Measurements from ENCODE around the gene SERINC4.

SERINC4 gene

GRCh38 chr15:43791993-43792760 is 7.8 kb downstream of the SERINC4 start, which contains the start of gene SERF2:
Gene SERF2, plus strand, starts transcription at chr15:43792320. Its CDS starts 57 bp downstream, at chr15:43792377.
- H3K27me3 ChIP-seq (ENCODE audit: control insufficient read depth in 1 of 2, insufficient read depth in 1 of 2, low read length in 2 of 2), result no peaks in the 10 kb centered on the region
- H3K23ac ChIP-seq (ENCODE audit: low read length in 2 of 2), result peak within 1 kb of the TSS; percentile 54 to 81
- no peaks in the 10 kb centered on the region for H3K9me3 ChIP-seq (ENCODE audit: control insufficient read depth, low read length)
- H2BK15ac ChIP-seq (ENCODE audit: low read depth, poor library complexity, severe bottlenecking), result peak within 1 kb of the TSS; percentile 61
- H3K36me3 ChIP-seq (ENCODE audit: control insufficient read depth in 1 of 2, insufficient read depth in 2 of 2, low read depth in 1 of 2, low read length in 2 of 2), result peaks cover 29 to 42% of the 10 kb centered on the region in 2 experiments
- peak within 1 kb of the TSS; percentile 90 for H4K8ac ChIP-seq (ENCODE audit: low read length)
- WGBS, result under 1% methylated on average over 66 of the region's 66 CpGs
- H3K4me1 ChIP-seq (ENCODE audit: control insufficient read depth, insufficient read depth, low read depth, low read length), result peaks cover 20% of the 10 kb centered on the region
- H3K14ac ChIP-seq (ENCODE audit: low read length in 2 of 2), result peak within 1 kb of the TSS; percentile 44 to 98
- peak within 1 kb of the TSS; percentile 75 for H2BK5ac ChIP-seq (ENCODE audit: low read depth, low read length, poor library complexity, severe bottlenecking)
- no peak within 1 kb of the TSS for H2AFZ ChIP-seq (ENCODE audit: low read depth, low read length)
- peaks cover 8% of the 10 kb centered on the region for H3K79me1 ChIP-seq (replicated peaks; ENCODE audit: low read length, poor library complexity, severe bottlenecking)
- H2AK5ac ChIP-seq (ENCODE audit: low read length, severe bottlenecking), result peak within 1 kb of the TSS; percentile 69
- H3K4ac ChIP-seq (ENCODE audit: low read depth in 1 of 2, low read length in 2 of 2), result peak within 1 kb of the TSS; percentile 96 to 98
- peak within 1 kb of the TSS; percentile 97 for H2BK120ac ChIP-seq (ENCODE audit: low read depth, low read length)
- peak within 1 kb of the TSS; percentile 84 to 96 for H3K4me3 ChIP-seq (ENCODE audit: insufficient read depth in 1 of 2, low read depth in 1 of 2, low read length in 2 of 2)
- peak; percentile 99 for DNase-seq
- H3K27ac ChIP-seq (ENCODE audit: low read length, poor library complexity, severe bottlenecking), result peak within 1 kb of the TSS; percentile 92
- H3K18ac ChIP-seq (ENCODE audit: low read depth in 1 of 2, low read length in 2 of 2), result peak within 1 kb of the TSS; percentile 99
- H3K4me2 ChIP-seq (ENCODE audit: low read length, poor library complexity, severe bottlenecking), result peak within 1 kb of the TSS; percentile 72
- peak within 1 kb of the TSS; percentile 95 for H4K91ac ChIP-seq (ENCODE audit: low read length)
- H3K9ac ChIP-seq (ENCODE audit: low read length), result peak within 1 kb of the TSS; percentile 100
- H2BK12ac ChIP-seq (ENCODE audit: low read length in 2 of 2), result peak within 1 kb of the TSS in 1 of 2 experiments; percentile 60

GRCh38 chr15:43789409-43789808 is 10.6 kb downstream of the SERINC4 start:
- Histone ChIP-seq H3K36me3 (ENCODE audit: control insufficient read depth in 1 of 2, insufficient read depth in 2 of 2, low read depth in 1 of 2, low read length in 2 of 2) (peaks cover 10 to 14% of the 10 kb centered on the region in 2 experiments), H2BK5ac (ENCODE audit: low read depth, low read length, poor library complexity, severe bottlenecking) (no peak overlapping the region), H3K4ac (ENCODE audit: low read depth in 1 of 2, low read length in 2 of 2) (no peak overlapping the region), H3K9ac (ENCODE audit: low read length) (no peak overlapping the region), H4K8ac (ENCODE audit: low read length) (no peak overlapping the region), H3K23ac (ENCODE audit: low read length in 2 of 2) (no peak overlapping the region), H3K4me1 (ENCODE audit: control insufficient read depth, insufficient read depth, low read depth, low read length) (peaks cover 7% of the 10 kb centered on the region), H2AFZ (ENCODE audit: low read depth, low read length) (no peak overlapping the region), H2BK15ac (ENCODE audit: low read depth, poor library complexity, severe bottlenecking) (no peak overlapping the region), H2AK5ac (ENCODE audit: low read length, severe bottlenecking) (no peak overlapping the region), H3K79me1 (replicated peaks; ENCODE audit: low read length, poor library complexity, severe bottlenecking) (no peaks in the 10 kb centered on the region), H3K27me3 (ENCODE audit: control insufficient read depth in 1 of 2, insufficient read depth in 1 of 2, low read length in 2 of 2) (no peaks in the 10 kb centered on the region), H3K18ac (ENCODE audit: low read depth in 1 of 2, low read length in 2 of 2) (no peak overlapping the region), H3K4me3 (ENCODE audit: insufficient read depth in 1 of 2, low read depth in 1 of 2, low read length in 2 of 2) (no peak overlapping the region), H3K27ac (ENCODE audit: low read length, poor library complexity, severe bottlenecking) (no peak overlapping the region), H2BK120ac (ENCODE audit: low read depth, low read length) (no peak overlapping the region), H2BK12ac (ENCODE audit: low read length in 2 of 2) (no peak overlapping the region), H4K91ac (ENCODE audit: low read length) (no peak overlapping the region), H3K4me2 (ENCODE audit: low read length, poor library complexity, severe bottlenecking) (no peak overlapping the region), H3K14ac (ENCODE audit: low read length in 2 of 2) (no peak overlapping the region), H3K9me3 (ENCODE audit: control insufficient read depth, low read length) (no peaks in the 10 kb centered on the region)
- DNase-seq, result no peak
- WGBS, result 95% methylated on average over 2 of the region's 3 CpGs

GRCh38 chr15:43779016-43779415 is 21.0 kb downstream of the SERINC4 start:
- H3K9ac ChIP-seq (ENCODE audit: low read length), result no peak overlapping the region
- H3K4me1 ChIP-seq (ENCODE audit: control insufficient read depth, insufficient read depth, low read depth, low read length), result peaks cover 14% of the 10 kb centered on the region
- no peak overlapping the region for H3K4me3 ChIP-seq (ENCODE audit: insufficient read depth in 1 of 2, low read depth in 1 of 2, low read length in 2 of 2)
- H3K14ac ChIP-seq (ENCODE audit: low read length in 2 of 2), result no peak overlapping the region
- H3K27me3 ChIP-seq (ENCODE audit: control insufficient read depth in 1 of 2, insufficient read depth in 1 of 2, low read length in 2 of 2), result no peaks in the 10 kb centered on the region
- peaks cover 2 to 6% of the 10 kb centered on the region in 2 experiments for H3K36me3 ChIP-seq (ENCODE audit: control insufficient read depth in 1 of 2, insufficient read depth in 2 of 2, low read depth in 1 of 2, low read length in 2 of 2)
- H2BK120ac ChIP-seq (ENCODE audit: low read depth, low read length), result no peak overlapping the region
- no peak overlapping the region for H3K4ac ChIP-seq (ENCODE audit: low read depth in 1 of 2, low read length in 2 of 2)
- no peak overlapping the region for H3K4me2 ChIP-seq (ENCODE audit: low read length, poor library complexity, severe bottlenecking)
- H2AFZ ChIP-seq (ENCODE audit: low read depth, low read length), result no peak overlapping the region
- 94% methylated on average over 1 of the region's 1 CpG for WGBS
- no peak overlapping the region for H2BK15ac ChIP-seq (ENCODE audit: low read depth, poor library complexity, severe bottlenecking)
- no peak overlapping the region for H4K91ac ChIP-seq (ENCODE audit: low read length)
- no peak overlapping the region for H4K8ac ChIP-seq (ENCODE audit: low read length)
- H3K18ac ChIP-seq (ENCODE audit: low read depth in 1 of 2, low read length in 2 of 2), result no peak overlapping the region
- no peak for DNase-seq
- H2BK5ac ChIP-seq (ENCODE audit: low read depth, low read length, poor library complexity, severe bottlenecking), result no peak overlapping the region
- no peak overlapping the region for H3K23ac ChIP-seq (ENCODE audit: low read length in 2 of 2)
- H3K27ac ChIP-seq (ENCODE audit: low read length, poor library complexity, severe bottlenecking), result no peak overlapping the region
- H3K79me1 ChIP-seq (replicated peaks; ENCODE audit: low read length, poor library complexity, severe bottlenecking), result no peaks in the 10 kb centered on the region
- no peak overlapping the region for H2BK12ac ChIP-seq (ENCODE audit: low read length in 2 of 2)
- no peak overlapping the region for H2AK5ac ChIP-seq (ENCODE audit: low read length, severe bottlenecking)
- H3K9me3 ChIP-seq (ENCODE audit: control insufficient read depth, low read length), result no peaks in the 10 kb centered on the region

- Histone ChIP-seq H3K79me1 (replicated peaks; ENCODE audit: low read length, poor library complexity, severe bottlenecking) (no peaks in the 10 kb centered on the region), H2BK120ac (ENCODE audit: low read depth, low read length) (no peak overlapping the region), H3K36me3 (ENCODE audit: control insufficient read depth in 1 of 2, insufficient read depth in 2 of 2, low read depth in 1 of 2, low read length in 2 of 2) (peaks cover 11 to 21% of the 10 kb centered on the region in 2 experiments), H2AFZ (ENCODE audit: low read depth, low read length) (peak overlapping the region; percentile 30), H3K23ac (ENCODE audit: low read length in 2 of 2) (no peak overlapping the region), H2BK5ac (ENCODE audit: low read depth, low read length, poor library complexity, severe bottlenecking) (no peak overlapping the region), H4K91ac (ENCODE audit: low read length) (no peak overlapping the region), H3K9me3 (ENCODE audit: control insufficient read depth, low read length) (no peaks in the 10 kb centered on the region), H2BK12ac (ENCODE audit: low read length in 2 of 2) (peak overlapping the region; percentile 30 to 86), H3K27me3 (ENCODE audit: control insufficient read depth in 1 of 2, insufficient read depth in 1 of 2, low read length in 2 of 2) (no peaks in the 10 kb centered on the region), H3K4me1 (ENCODE audit: control insufficient read depth, insufficient read depth, low read depth, low read length) (peaks cover 14% of the 10 kb centered on the region), H2AK5ac (ENCODE audit: low read length, severe bottlenecking) (no peak overlapping the region), H4K8ac (ENCODE audit: low read length) (peak overlapping the region; percentile 87), H3K14ac (ENCODE audit: low read length in 2 of 2) (peak overlapping the region in 1 of 2 experiments; percentile 94), H3K9ac (ENCODE audit: low read length) (peak overlapping the region; percentile 86), H3K4me2 (ENCODE audit: low read length, poor library complexity, severe bottlenecking) (peak overlapping the region; percentile 95), H3K4ac (ENCODE audit: low read depth in 1 of 2, low read length in 2 of 2) (peak overlapping the region in 1 of 2 experiments; percentile 67), H3K27ac (ENCODE audit: low read length, poor library complexity, severe bottlenecking) (peak overlapping the region; percentile 34), H3K18ac (ENCODE audit: low read depth in 1 of 2, low read length in 2 of 2) (peak overlapping the region; percentile 60 to 91), H3K4me3 (ENCODE audit: insufficient read depth in 1 of 2, low read depth in 1 of 2, low read length in 2 of 2) (peak overlapping the region; percentile 56 to 87), H2BK15ac (ENCODE audit: low read depth, poor library complexity, severe bottlenecking) (peak overlapping the region; percentile 36)
- peak; percentile 87 for DNase-seq
- 6% methylated on average over 31 of the region's 31 CpGs for WGBS
These were observed 22.6 kb downstream of the SERINC4 start for GRCh38 chr15:43777267-43777914.
